Smooth muscle cell (in vitro differentiated cells): ENCODE data around the gene ADGRL3. TPM values are rescaled to one million over a fixed set of nuclear protein-coding genes. Genes with fewer than 3 reads are reported as not detected.

ENCODE experiments used
- DNase-seq: peaks from one replicate; lab custom pipeline; 2025; ENCODE audit not compliant: unreplicated experiment; lab: John Stamatoyannopoulos, UW
- H2AFZ ChIP-seq: fragments of 200-600 bp; sonication (generic); 2 replicates; pipeline ENCODE4 v1.6.0; 2016; ENCODE audit warnings: antibody characterized with exemption, low read depth, mild to moderate bottlenecking
- H3F3A ChIP-seq: fragments of 200-600 bp; sonication (generic); 2 replicates; pipeline ENCODE4 v1.6.0; 2017; ENCODE audit warnings: antibody characterized with exemption, low read depth
- H3K27ac ChIP-seq: fragments of 200-600 bp; sonication (generic); 2 replicates; pipeline ENCODE4 v1.5.1; 2016; ENCODE audit warnings: low read depth, mild to moderate bottlenecking
- H3K27me3 ChIP-seq: fragments of 200-600 bp; sonication (generic); 2 replicates; pipeline ENCODE4 v1.6.1; 2016; ENCODE audit warnings: low read depth, mild to moderate bottlenecking
- H3K36me3 ChIP-seq: fragments of 200-600 bp; sonication (generic); 2 replicates; pipeline ENCODE4 v1.5.1; 2016; ENCODE audit warnings: low read depth
- H3K4me1 ChIP-seq: fragments of 200-600 bp; sonication (generic); 2 replicates; pipeline ENCODE4 v1.5.1; 2016; ENCODE audit warnings: low read depth
- H3K4me2 ChIP-seq: fragments of 200-600 bp; sonication (generic); 2 replicates; pipeline ENCODE4 v1.6.0; 2016; ENCODE audit warnings: mild to moderate bottlenecking
- H3K4me3 ChIP-seq: fragments of 200-600 bp; sonication (generic); 2 replicates; pipeline ENCODE4 v1.5.1; 2016; ENCODE audit warnings: mild to moderate bottlenecking
- H3K79me2 ChIP-seq: fragments of 200-600 bp; sonication (generic); 2 replicates; pipeline ENCODE4 v1.6.0; 2016; ENCODE audit warnings: low read depth, mild to moderate bottlenecking
- H3K9ac ChIP-seq: fragments of 200-600 bp; sonication (generic); 2 replicates; pipeline ENCODE4 v1.6.0; 2016; ENCODE audit warnings: low read depth
- H3K9me3 ChIP-seq: fragments of 200-600 bp; sonication (generic); replicated peaks from 2 replicates; pipeline ENCODE4 v1.5.1; 2016; ENCODE audit warnings: low read depth
- H4K20me1 ChIP-seq: fragments of 200-600 bp; sonication (generic); 2 replicates; pipeline ENCODE4 v1.6.0; 2016; ENCODE audit warnings: low read depth
- WGBS: methylation state at CpG from one replicate; pipeline ENCODE4 v1.1.7; 2016; ENCODE audit warnings: low lambda C conversion rate; 5-methylcytosine and 5-hydroxymethylcytosine counted together
- polyA plus RNA-seq: library from polyadenylated mRNA; unstranded; fragments of >200 nt; fragmentation: Nextera tagmentation; extraction: Ambion mirVana; gene quantifications from 2 replicates; pipeline ENCODE4 v1.2.1, GENCODE V29; 2016
- total RNA-seq: library from RNA; depleted of rRNA; stranded (reverse); fragments of >200 nt; gene quantifications from 2 replicates; pipeline ENCODE4 v1.2.3, GENCODE V29; 2014
- TF ChIP-seq, protein P1 (sequence below): fragments of 200-600 bp; sonication (generic); IDR thresholded peaks from 2 replicates; pipeline ENCODE4 v1.5.1; 2017; ENCODE audit warnings: borderline replicate concordance, mild to moderate bottlenecking, antibody characterized with exemption; ENCODE audit not compliant: insufficient read depth, poor library complexity, severe bottlenecking

The ADGRL3 gene
- total and polyA plus RNA-seq, 2 experiments from 2014 or later, result 2.4 to 9.5 TPM

DNA sequence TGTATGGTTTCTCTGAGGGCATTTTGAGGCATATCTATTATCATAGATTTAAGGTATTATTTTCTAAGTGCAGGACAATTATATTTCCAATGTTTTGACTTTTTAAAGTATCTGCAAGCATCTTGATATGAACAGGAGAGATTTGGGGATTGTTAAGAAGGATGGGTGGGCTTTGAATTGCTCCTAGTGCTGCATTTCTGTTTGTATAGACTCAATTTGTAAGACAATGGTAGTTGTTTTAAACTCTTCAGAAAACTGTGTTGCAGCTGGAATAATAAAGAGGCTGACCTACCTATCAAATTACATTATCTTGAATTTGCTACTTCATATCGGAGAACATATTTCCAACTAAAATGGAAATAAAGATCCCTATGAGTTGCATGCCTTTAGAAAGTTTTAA is 570.3 kb downstream of the ADGRL3 start:
- WGBS, result 87% methylated on average over 1 of the region's 1 CpG
- Histone ChIP-seq H2AFZ (peak overlapping the region; percentile 24), H3K4me2 (no peak overlapping the region)

DNA sequence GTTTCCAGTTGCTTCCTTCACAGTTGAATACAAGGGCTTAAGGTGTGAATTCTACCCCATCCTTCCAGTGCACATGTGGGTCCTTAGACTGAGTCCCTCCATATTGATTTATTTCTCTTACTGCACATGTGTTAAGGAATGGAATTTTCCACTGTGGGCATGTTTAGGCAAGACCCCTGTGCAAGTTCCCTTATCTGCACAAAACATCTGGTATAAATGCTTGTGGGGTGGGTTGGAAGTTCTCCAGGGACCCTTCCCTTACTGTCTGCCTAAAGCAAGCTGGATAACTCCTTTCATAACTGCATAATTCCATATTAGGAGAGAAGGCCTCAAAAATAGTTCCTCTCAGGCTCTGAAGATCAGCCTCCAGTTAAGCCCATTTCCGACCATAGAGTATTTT is 570.9 kb downstream of the ADGRL3 start:
- no peaks in the 10 kb centered on the region for H3K27me3 ChIP-seq
- no peak overlapping the region for H3K4me2 ChIP-seq
- H3K4me1 ChIP-seq, result peaks cover 21% of the 10 kb centered on the region
- H3K27ac ChIP-seq, result no peak overlapping the region
- H3K36me3 ChIP-seq, result no peaks in the 10 kb centered on the region
- peak overlapping the region; percentile 24 for H2AFZ ChIP-seq
- TF ChIP-seq, protein P1, sequence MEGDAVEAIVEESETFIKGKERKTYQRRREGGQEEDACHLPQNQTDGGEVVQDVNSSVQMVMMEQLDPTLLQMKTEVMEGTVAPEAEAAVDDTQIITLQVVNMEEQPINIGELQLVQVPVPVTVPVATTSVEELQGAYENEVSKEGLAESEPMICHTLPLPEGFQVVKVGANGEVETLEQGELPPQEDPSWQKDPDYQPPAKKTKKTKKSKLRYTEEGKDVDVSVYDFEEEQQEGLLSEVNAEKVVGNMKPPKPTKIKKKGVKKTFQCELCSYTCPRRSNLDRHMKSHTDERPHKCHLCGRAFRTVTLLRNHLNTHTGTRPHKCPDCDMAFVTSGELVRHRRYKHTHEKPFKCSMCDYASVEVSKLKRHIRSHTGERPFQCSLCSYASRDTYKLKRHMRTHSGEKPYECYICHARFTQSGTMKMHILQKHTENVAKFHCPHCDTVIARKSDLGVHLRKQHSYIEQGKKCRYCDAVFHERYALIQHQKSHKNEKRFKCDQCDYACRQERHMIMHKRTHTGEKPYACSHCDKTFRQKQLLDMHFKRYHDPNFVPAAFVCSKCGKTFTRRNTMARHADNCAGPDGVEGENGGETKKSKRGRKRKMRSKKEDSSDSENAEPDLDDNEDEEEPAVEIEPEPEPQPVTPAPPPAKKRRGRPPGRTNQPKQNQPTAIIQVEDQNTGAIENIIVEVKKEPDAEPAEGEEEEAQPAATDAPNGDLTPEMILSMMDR, result no peak
- no peak overlapping the region for H3K9ac ChIP-seq
- DNase-seq, result no peak
- 39% methylated on average over 1 of the region's 1 CpG for WGBS
- H4K20me1 ChIP-seq, result no peaks in the 10 kb centered on the region
- H3K9me3 ChIP-seq, result no peaks in the 10 kb centered on the region
- no peak overlapping the region for H3K4me3 ChIP-seq
- no peaks in the 10 kb centered on the region for H3F3A ChIP-seq
- H3K79me2 ChIP-seq, result no peaks in the 10 kb centered on the region

More for the DNA sequence above, 570.3 kb downstream of the ADGRL3 start:
- H3K4me3 ChIP-seq, result no peak overlapping the region
- no peak overlapping the region for H3K9ac ChIP-seq
- no peaks in the 10 kb centered on the region for H3K79me2 ChIP-seq
- no peaks in the 10 kb centered on the region for H3F3A ChIP-seq
- H3K27ac ChIP-seq, result no peak overlapping the region
- H3K27me3 ChIP-seq, result no peaks in the 10 kb centered on the region
- TF ChIP-seq, protein P1, result no peak
- H3K36me3 ChIP-seq, result no peaks in the 10 kb centered on the region
- no peak for DNase-seq
- H4K20me1 ChIP-seq, result no peaks in the 10 kb centered on the region
- H3K9me3 ChIP-seq, result no peaks in the 10 kb centered on the region
- H3K4me1 ChIP-seq, result peaks cover 21% of the 10 kb centered on the region

GRCh38 chr4:61772126-61772525 is 572.0 kb downstream of the ADGRL3 start:
- Histone ChIP-seq H2AFZ (no peak overlapping the region), H3K79me2 (no peaks in the 10 kb centered on the region), H3K27ac (no peak overlapping the region), H3F3A (no peaks in the 10 kb centered on the region), H3K36me3 (no peaks in the 10 kb centered on the region), H3K27me3 (no peaks in the 10 kb centered on the region), H3K9ac (no peak overlapping the region), H4K20me1 (no peaks in the 10 kb centered on the region), H3K9me3 (no peaks in the 10 kb centered on the region), H3K4me2 (no peak overlapping the region), H3K4me3 (no peak overlapping the region), H3K4me1 (peaks cover 21% of the 10 kb centered on the region)
- TF ChIP-seq, protein P1, result no peak
- DNase-seq, result no peak
- WGBS, result 93% methylated on average over 1 of the region's 1 CpG

GRCh38 chr4:61773655-61774245 is 573.6 kb downstream of the ADGRL3 start:
- H3K27me3 ChIP-seq, result no peaks in the 10 kb centered on the region
- no peak overlapping the region for H2AFZ ChIP-seq
- H4K20me1 ChIP-seq, result no peaks in the 10 kb centered on the region
- no peak overlapping the region for H3K27ac ChIP-seq
- 77% methylated on average over 7 of the region's 7 CpGs for WGBS
- H3K4me1 ChIP-seq, result peaks cover 21% of the 10 kb centered on the region
- no peaks in the 10 kb centered on the region for H3K79me2 ChIP-seq
- no peak overlapping the region for H3K4me3 ChIP-seq
- no peaks in the 10 kb centered on the region for H3K9me3 ChIP-seq
- H3K9ac ChIP-seq, result no peak overlapping the region
- H3K36me3 ChIP-seq, result no peaks in the 10 kb centered on the region
- no peaks in the 10 kb centered on the region for H3F3A ChIP-seq
- TF ChIP-seq, protein P1, result no peak
- no peak overlapping the region for H3K4me2 ChIP-seq
- no peak for DNase-seq
